K562 (cell line): ENCODE results near the gene PLRG1. TPM values are rescaled to one million over a fixed set of nuclear protein-coding genes. Genes with fewer than 3 reads are reported as not detected.

Experiments used
- ATAC-seq: fragments of 200-7000 bp; cut with Tn5 transposase; 3 replicates; pipeline ENCODE4 v1.9.1; 2020; ENCODE audit warnings: moderate library complexity
- BruUV-seq: library from RNA; stranded (reverse); fragments of 400-500 nt; replicated peaks from 2 replicates; lab custom pipeline; 2021; lab: Mats Ljungman, UMichigan
- CTCF ChIA-PET: fragments of 300-600 bp; formaldehyde crosslinking; extraction: SDS; loops from one replicate; lab custom pipeline; 2021; ENCODE audit warnings: low intra/inter-chr PET ratio; lab: Yijun Ruan, JAX
- POLR2A ChIA-PET: fragments of 300-600, 350-650 bp; sonication (Branson Sonifier 250); formaldehyde crosslinking; extraction: SDS; loops from one replicate; lab custom pipeline; 2021; ENCODE audit warnings: antibody characterized with exemption, inconsistent platforms; lab: Yijun Ruan, JAX
- DNase-seq, 4 experiments: peaks; one replicate each; pipeline versions ENCODE4 v3.0.0 to v3.0.0-alpha.2; 2011 to 2018; ENCODE audit warnings: low spot score in 3 of 4, mixed read lengths in 3 of 4; ENCODE audit errors: extremely low read depth in 1 of 4
- FAIRE-seq: peaks from 2 replicates; lab custom pipeline; 2011; peaks lifted over from hg19 to GRCh38; lab: Jason Lieb, UNC
- H2AFZ ChIP-seq: 2 replicates; pipeline ENCODE4 v1.6.0; 2011; ENCODE audit warnings: low read depth, low read length, control low read depth, inconsistent platforms
- H3K27ac ChIP-seq: fragments of 200-600 bp; 3 replicates; pipeline ENCODE4 v1.8.0; 2011; ENCODE audit warnings: low read depth, mild to moderate bottlenecking, control low read depth, inconsistent platforms, low read length, moderate library complexity, mixed read lengths; ENCODE audit errors: extremely low read depth
- H3K27me3 ChIP-seq, 2 experiments: fragments of 300-600 bp in 1 of 2; 2 replicates in 1 of 2; 3 replicates in 1 of 2; pipeline versions ENCODE4 v1.6.0 to v1.8.0; 2011; ENCODE audit warnings: inconsistent platforms in 2 of 2, low read length in 2 of 2, mild to moderate bottlenecking in 1 of 2, mixed read lengths in 1 of 2, moderate library complexity in 1 of 2; ENCODE audit not compliant: control insufficient read depth in 2 of 2, insufficient read depth in 2 of 2
- H3K36me3 ChIP-seq: fragments of 300-600 bp; 3 replicates; pipeline ENCODE4 v1.8.0; 2011; ENCODE audit warnings: mild to moderate bottlenecking, low read length, inconsistent platforms; ENCODE audit not compliant: control insufficient read depth, insufficient read depth
- H3K4me1 ChIP-seq, 2 experiments: fragments of 200-600 bp in 1 of 2; replicated peaks in 1 of 2; 2 replicates in 1 of 2; 3 replicates in 1 of 2; pipeline versions ENCODE4 v1.5.1 to v1.8.0; 2011; ENCODE audit warnings: inconsistent platforms in 2 of 2, low read length in 2 of 2, mild to moderate bottlenecking in 1 of 2, mixed read lengths in 1 of 2, moderate library complexity in 1 of 2; ENCODE audit not compliant: control insufficient read depth in 2 of 2, insufficient read depth in 2 of 2
- H3K4me2 ChIP-seq: 2 replicates; pipeline ENCODE4 v1.6.1; 2011; ENCODE audit warnings: low read length, control low read depth, inconsistent platforms, mixed read lengths; ENCODE audit not compliant: insufficient read depth
- H3K4me3 ChIP-seq: fragments of 200-600 bp; sonication (generic), shearing (Covaris generic); 2 replicates; pipeline ENCODE4 v1.5.1; 2016; ENCODE audit warnings: control low read depth, inconsistent platforms
- H3K79me2 ChIP-seq: fragments of 200-600 bp; 3 replicates; pipeline ENCODE4 v1.8.0; 2011; ENCODE audit warnings: low read length, inconsistent platforms; ENCODE audit not compliant: control insufficient read depth, insufficient read depth
- H3K9ac ChIP-seq, 2 experiments: 2 replicates each; pipeline versions ENCODE4 v1.6.0 to v1.6.1; 2011; ENCODE audit warnings: low read depth in 2 of 2, low read length in 2 of 2, control low read depth in 1 of 2, inconsistent platforms in 1 of 2, mild to moderate bottlenecking in 1 of 2, mixed read lengths in 1 of 2; ENCODE audit not compliant: insufficient read depth in 1 of 2
- H3K9me1 ChIP-seq: one replicate; pipeline ENCODE4 v1.6.0; 2011; ENCODE audit warnings: inconsistent platforms, mild to moderate bottlenecking, low read length, moderate library complexity; ENCODE audit not compliant: control insufficient read depth, insufficient read depth
- H3K9me3 ChIP-seq: replicated peaks from 2 replicates; pipeline ENCODE4 v1.5.1; 2011; ENCODE audit warnings: low read depth, low read length, inconsistent platforms; ENCODE audit not compliant: control insufficient read depth, insufficient read depth
- H4K20me1 ChIP-seq: replicated peaks from 2 replicates; pipeline ENCODE4 v1.6.1; 2011; ENCODE audit warnings: low read length, inconsistent platforms, mixed read lengths; ENCODE audit not compliant: control insufficient read depth, insufficient read depth
- NFE2L1 ChIP-seq: fragments of 450-650 bp; IDR thresholded peaks from 2 replicates; pipeline ENCODE4 v1.6.1; 2016; ENCODE audit warnings: missing genetic modification characterization, low read depth, mild to moderate bottlenecking, missing compliant biosample characterization, moderate library complexity, borderline replicate concordance
- PURB ChIP-seq: sonication (generic); formaldehyde crosslinking; IDR thresholded peaks from 2 replicates; pipeline ENCODE4 v1.9.0; 2021; ENCODE audit warnings: low read depth, mild to moderate bottlenecking, missing genetic modification reagents
- RFX1 ChIP-seq: fragments of 450-650 bp; IDR thresholded peaks from 2 replicates; pipeline ENCODE4 v1.6.1; 2016; ENCODE audit warnings: mild to moderate bottlenecking, moderate library complexity
- WGBS: fragments of 100-300 bp; shearing (Covaris generic); methylation state at CpG from one replicate; pipeline ENCODE4 v1.1.6; 2016; ENCODE audit warnings: low coverage, mixed read lengths; ENCODE audit not compliant: insufficient coverage; ENCODE audit errors: missing lambda C conversion rate; 5-methylcytosine and 5-hydroxymethylcytosine counted together
- in situ Hi-C: fragments of 300-500 bp; cut with MboI; formaldehyde crosslinking; loops from 4 replicates; pipeline ENCODE4 v1.15.0; 2018; ENCODE audit warnings: inconsistent platforms, mixed read lengths
- intact Hi-C: fragments of 100-400 bp; cut with micrococcal nuclease; formaldehyde crosslinking; loops from 2 replicates; pipeline ENCODE4 v1.14.2; 2022
- polyA plus RNA-seq, 8 experiments: library from polyadenylated mRNA; depleted of rRNA in 4 of 8; stranded (reverse) in 5 of 8; unstranded in 3 of 8; fragments of >200 nt; fragmentation: Nextera tagmentation in 2 of 8; fragmentation: Illumina TruSeq in 1 of 8; extraction: Ambion mirVana in 2 of 8; extraction: Trizol in 1 of 8; gene quantifications; 2 replicates each; pipeline versions ENCODE4 v1.2.1 to v1.2.3, GENCODE V29; 2011 to 2014; ENCODE audit warnings: inconsistent platforms in 1 of 8, missing spikeins in 1 of 8
- total RNA-seq, 7 experiments: library from RNA; depleted of rRNA in 6 of 7; stranded (reverse); fragments of >200 nt in 6 of 7; fragmentation: Illumina TruSeq in 2 of 7; extraction: Trizol in 2 of 7; gene quantifications; 2 replicates each; pipeline versions ENCODE4 v1.2.1 to v1.2.3, GENCODE V29; 2011 to 2021; ENCODE audit warnings: low replicate concordance in 1 of 7

PLRG1 gene
- total and polyA plus RNA-seq, 9 of the 15 experiments (the other 6 are each of a cell fraction or from before 2014, with no cell fraction given): 48.0 to 248 (median 120) TPM

DNA sequence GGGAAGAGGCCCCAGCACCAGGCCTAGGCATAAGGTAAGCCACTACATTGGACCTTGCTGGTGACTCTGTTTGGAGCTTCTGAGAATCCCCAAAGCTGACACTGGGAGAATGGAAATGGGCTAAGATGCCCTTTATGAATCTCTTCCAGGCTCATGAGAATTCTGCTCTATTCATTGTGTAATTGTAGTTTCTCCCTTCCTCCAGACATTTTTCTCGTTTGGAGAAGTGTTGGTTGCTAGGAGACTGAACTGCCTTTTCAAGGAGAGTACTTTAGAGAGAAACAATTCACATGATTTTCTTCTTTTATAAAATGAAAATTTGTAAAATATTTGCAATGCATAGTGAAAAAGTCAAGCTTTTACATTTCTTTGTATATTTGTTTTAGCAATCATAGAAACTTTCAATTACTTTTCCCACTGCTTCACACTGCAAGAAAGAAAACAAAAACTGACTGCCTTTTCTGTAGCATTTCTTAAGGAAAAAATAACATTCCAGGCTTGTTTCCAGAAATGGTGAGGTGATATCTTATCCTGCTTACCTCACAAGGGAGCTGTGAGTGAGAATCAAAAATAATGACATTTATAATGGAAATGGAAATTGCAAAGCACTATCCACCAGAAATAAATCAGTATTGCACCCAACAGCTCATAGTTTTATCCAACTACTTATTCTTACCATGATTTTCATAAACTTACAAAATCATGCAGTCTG, 33.7 kb downstream of the PLRG1 start:
- ATAC-seq (no peak), DNase-seq (no peak), FAIRE-seq (no peak)
- POLR2A ChIA-PET: interaction anchor here (0.6 to 1.3 kb wide), 5 partner anchors 9 to 92 kb away, joined by 3 to 4 read pairs (median 3); no protein-coding TSS in a partner anchor
- no TSS peak for BruUV-seq
- H3K4me3 ChIP-seq: no peak overlapping the region
- no peak overlapping the region for H3K9ac ChIP-seq
- WGBS: 0% methylated on average over 1 of the region's 1 CpG
- no peaks in the 10 kb centered on the region for H3K36me3 ChIP-seq
- intact Hi-C loops: no loop called here
- H3K4me1 ChIP-seq: no peaks in the 10 kb centered on the region; a peak in 1 of 5 replicates
- H3K4me2 ChIP-seq: no peak overlapping the region
- no peaks in the 10 kb centered on the region for H3K27me3 ChIP-seq
- H2AFZ ChIP-seq: no peak overlapping the region
- TF ChIP-seq PURB (no peak), RFX1 (peak; percentile 25; the same call in 1 of the 2 replicates)
- CTCF ChIA-PET: no interaction called here
- no peaks in the 10 kb centered on the region for H3K79me2 ChIP-seq
- in situ Hi-C loops: no loop called here
- no peaks in the 10 kb centered on the region for H3K9me3 ChIP-seq
- no peaks in the 10 kb centered on the region for H3K9me1 ChIP-seq
- H3K27ac ChIP-seq: no peak overlapping the region
- H4K20me1 ChIP-seq: no peaks in the 10 kb centered on the region

DNA sequence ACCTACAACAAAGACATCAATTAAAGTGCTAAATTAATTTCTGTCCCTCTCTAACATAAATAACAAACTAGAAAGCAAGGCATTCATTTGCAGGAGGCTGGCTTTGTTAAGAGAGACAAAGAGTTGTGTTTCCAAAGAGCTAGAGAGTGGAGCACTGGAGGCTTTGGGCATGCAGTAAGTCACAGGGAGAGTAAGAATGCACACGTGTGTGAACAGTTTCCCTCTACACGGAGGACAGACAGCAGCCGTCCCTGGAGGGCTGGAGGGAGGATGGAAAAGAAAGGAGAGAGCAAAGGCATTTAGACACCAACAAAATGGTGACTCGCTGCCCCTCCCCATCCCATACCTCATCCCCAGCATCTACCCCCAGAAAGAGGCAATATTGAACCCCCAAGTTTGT, 38.2 kb downstream of the PLRG1 start:
- Histone ChIP-seq H3K27ac (no peak overlapping the region), H3K4me1 (no peaks in the 10 kb centered on the region), H3K36me3 (no peaks in the 10 kb centered on the region), H3K4me2 (no peak overlapping the region), H3K79me2 (no peaks in the 10 kb centered on the region), H3K4me3 (no peak overlapping the region), H3K9ac (no peak overlapping the region), H3K27me3 (no peaks in the 10 kb centered on the region), H3K9me1 (no peaks in the 10 kb centered on the region), H4K20me1 (no peaks in the 10 kb centered on the region), H2AFZ (peak overlapping the region; percentile 41), H3K9me3 (no peaks in the 10 kb centered on the region)
- in situ Hi-C loops: no loop called here
- TF ChIP-seq NFE2L1: no peak
- FAIRE-seq (no peak), DNase-seq (no peak), ATAC-seq (peak; percentile 51)
- no TSS peak for BruUV-seq
- CTCF ChIA-PET: no interaction called here
- WGBS: 6% methylated on average over 4 of the region's 4 CpGs
- POLR2A ChIA-PET: no interaction called here
- intact Hi-C loops: no loop called here
